GM10248 (cell line): ENCODE data around the gene ARL15.

ENCODE experiments used
- CTCF ChIA-PET: fragments of 300-600 bp; sonication (Branson Sonifier 250); formaldehyde crosslinking; extraction: SDS; loops from one replicate; lab custom pipeline; 2021; ENCODE audit warnings: antibody characterized with exemption; lab: Yijun Ruan, JAX
- POLR2A ChIA-PET: fragments of 350-650 bp; sonication (Branson Sonifier 250); formaldehyde crosslinking; extraction: SDS; loops from one replicate; lab custom pipeline; 2020; ENCODE audit warnings: antibody characterized with exemption; lab: Yijun Ruan, JAX
- DNase-seq: peaks from one replicate; pipeline ENCODE4 v3.0.0; 2012; ENCODE audit errors: extremely low spot score
- CTCF ChIP-seq: IDR thresholded peaks from 2 replicates; pipeline ENCODE4 v1.5.1; 2012; ENCODE audit warnings: mild to moderate bottlenecking, low read depth; ENCODE audit errors: extremely low read depth, missing control alignments, control extremely low read depth

ARL15 gene

DNA sequence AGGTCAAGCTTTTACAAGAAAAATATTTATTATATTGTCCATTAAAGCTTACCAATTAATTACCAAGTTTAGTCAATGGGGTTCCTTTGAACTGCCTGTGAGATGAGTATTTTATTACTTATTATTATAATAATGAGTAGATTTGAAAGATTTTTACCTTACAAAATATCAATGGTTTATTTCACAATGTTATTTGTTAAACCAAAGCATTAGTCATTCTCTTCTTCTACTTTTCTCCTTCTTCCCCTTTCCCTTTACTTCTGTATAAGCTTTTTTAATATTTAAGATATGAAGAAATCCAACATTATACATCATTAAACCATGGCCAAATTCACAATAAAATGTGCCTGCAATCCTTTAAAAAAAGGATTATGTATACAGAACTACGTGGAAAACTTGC is 369.5 kb downstream of the ARL15 start:
- no peak for DNase-seq
- ChIA-PET POLR2A (no interaction called here), CTCF (interaction anchor here (0.7 to 1.9 kb wide), 2 partner anchors 10 to 12 kb away, joined by 3 to 4 read pairs; no protein-coding TSS in a partner anchor)
- no peak for TF ChIP-seq CTCF

GRCh38 chr5:53937467-53937866 is 372.9 kb downstream of the ARL15 start:
- POLR2A ChIA-PET, result no interaction called here
- CTCF ChIA-PET, result no interaction called here
- DNase-seq, result no peak
- no peak for TF ChIP-seq CTCF

DNA sequence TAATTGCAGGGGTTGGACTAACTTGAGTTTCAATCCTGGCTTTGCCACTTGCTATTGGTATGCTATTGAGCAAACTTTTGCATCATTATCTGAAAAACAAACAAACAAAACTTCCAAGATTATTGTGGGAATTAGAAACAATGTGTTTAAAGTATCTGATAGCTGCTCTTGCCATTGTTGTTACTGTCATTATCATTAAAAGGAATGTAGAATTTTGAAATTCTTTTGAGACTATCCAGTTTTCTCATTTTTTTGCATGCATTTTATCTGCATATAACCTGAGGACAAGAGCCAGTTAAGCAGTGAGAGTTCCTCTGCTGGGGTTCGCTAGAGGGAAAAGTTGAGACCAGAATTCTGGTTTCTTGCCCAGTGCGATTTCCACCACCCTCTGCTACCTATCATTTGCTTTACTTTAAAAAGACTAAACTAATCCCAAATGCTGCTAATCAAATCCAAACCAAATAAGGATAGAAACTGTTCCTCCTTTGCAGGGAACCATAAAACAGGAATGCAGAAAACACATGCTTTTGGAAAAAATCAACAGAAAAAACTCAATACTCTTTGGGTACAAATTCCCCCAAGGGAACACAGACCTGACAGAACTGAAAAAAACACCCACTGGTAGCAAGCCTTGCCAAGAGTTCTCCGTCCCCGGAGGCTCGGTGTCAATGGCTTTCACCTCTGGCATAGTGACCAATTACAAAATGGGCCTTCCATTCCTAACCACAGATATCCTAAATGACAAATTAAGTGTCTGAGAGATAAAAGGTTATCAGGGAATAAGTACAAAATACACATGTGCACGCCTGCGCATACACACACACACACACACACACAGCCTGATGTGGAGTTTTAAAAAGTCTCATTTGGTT is 373.7 kb downstream of the ARL15 start:
- TF ChIP-seq CTCF, result no peak
- ChIA-PET CTCF (no interaction called here), POLR2A (no interaction called here)
- no peak for DNase-seq

- TF ChIP-seq CTCF, result no peak
- ChIA-PET CTCF (interaction anchor here (0.7 to 1.9 kb wide), 3 partner anchors 14 to 21 kb away, joined by 3 to 8 read pairs (median 3); no protein-coding TSS in a partner anchor), POLR2A (no interaction called here)
- no peak for DNase-seq
Measured at GRCh38 chr5:53934151-53934820, 376.1 kb downstream of the ARL15 start.

DNA sequence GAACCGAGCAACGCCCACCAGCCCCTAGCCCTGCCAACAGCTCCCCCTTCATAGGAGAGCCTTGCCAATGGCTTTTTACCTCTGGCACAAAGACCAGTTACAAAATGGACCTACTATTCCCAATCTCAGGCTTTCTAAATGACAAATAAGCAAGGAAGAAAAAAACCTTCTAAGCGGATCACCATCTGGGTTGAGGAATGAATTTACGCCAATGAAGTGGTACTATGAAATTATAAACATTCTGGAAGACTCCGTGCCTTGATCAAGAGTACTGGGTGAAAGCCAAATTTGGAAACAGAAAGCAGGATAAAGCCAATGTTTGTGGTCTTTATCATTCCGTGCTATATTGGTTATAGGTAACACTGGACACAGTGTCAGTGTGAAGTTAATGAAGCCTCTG is 378.0 kb downstream of the ARL15 start:
- no peak for TF ChIP-seq CTCF
- ChIA-PET CTCF (no interaction called here), POLR2A (no interaction called here)

GRCh38 chr5:53930457-53930856 is 379.9 kb downstream of the ARL15 start:
- POLR2A ChIA-PET, result no interaction called here
- TF ChIP-seq CTCF, result no peak
- no peak for DNase-seq
- CTCF ChIA-PET, result interaction anchor here (1.2 to 1.4 kb wide), 4 partner anchors 8 to 14 kb away, joined by 3 to 5 read pairs (median 4); no protein-coding TSS in a partner anchor

More for the DNA sequence above, 378.0 kb downstream of the ARL15 start:
- no peak for DNase-seq
